DOHH2 (cell line): ENCODE data around the gene KIF26B.

ENCODE experiments used
- CTCF ChIP-seq: fragments of 200-600 bp; sonication (generic); IDR thresholded peaks from one replicate; pipeline ENCODE4 v1.5.1; 2014; ENCODE audit warnings: antibody characterized with exemption, mild to moderate bottlenecking, low read depth, low read length; ENCODE audit not compliant: poor library complexity, severe bottlenecking
- EZH2phosphoT487 ChIP-seq: fragments of 200-600 bp; sonication (generic); IDR thresholded peaks from 2 replicates; pipeline ENCODE4 v1.6.1; 2017; ENCODE audit warnings: borderline replicate concordance, mild to moderate bottlenecking, antibody characterized with exemption, low read length, moderate library complexity, mixed read lengths

GRCh38 chr1:245111073-245111472, 43.7 kb upstream of the KIF26B start:
- TF ChIP-seq CTCF (no peak), EZH2phosphoT487 (no peak)
